GM23338 (cell line): ENCODE measurements around the gene CAMP.

ENCODE experiments used
- CTCF ChIP-seq, 2 experiments: fragments of 200-600 bp in 1 of 2; sonication (generic) in 1 of 2; conservative IDR thresholded peaks; 2 replicates each; pipeline versions ENCODE4 v1.5.1 to v1.6.1; 2016 to 2017; ENCODE audit warnings: antibody characterized with exemption in 2 of 2, low read depth in 2 of 2, mild to moderate bottlenecking in 2 of 2, moderate library complexity in 1 of 2
- EZH2phosphoT487 ChIP-seq: fragments of 200-600 bp; sonication (generic); IDR thresholded peaks from one replicate; pipeline ENCODE4 v1.8.1; 2018; ENCODE audit warnings: antibody characterized with exemption; ENCODE audit not compliant: unreplicated experiment
- POLR2AphosphoS5 ChIP-seq: IDR thresholded peaks from 2 replicates; pipeline ENCODE4 v1.6.1; 2016; ENCODE audit warnings: antibody characterized with exemption, low read depth

GRCh38 chr3:48232734-48233133, 9.4 kb downstream of the CAMP start:
- TF ChIP-seq CTCF (conservative IDR thresholded peaks at IDR 0.05; ENCODE audit: low read depth in 2 of 2) = peak; percentile 84 to 96
- TF ChIP-seq EZH2phosphoT487 = no peak
- no peak for TF ChIP-seq POLR2AphosphoS5
